Measurements from ENCODE around the gene MAP2K3. TPM values are rescaled to one million over a fixed set of nuclear protein-coding genes. Genes with fewer than 3 reads are reported as not detected.

Gene MAP2K3
- total RNA-seq, 4 donors from 2014 or later, result 3.3 to 37.0 (median 12.5) TPM

GRCh38 chr17:21282231-21282630 lies 2.3 kb upstream of the MAP2K3 start:
- intact Hi-C loops (cut with DNase I; ENCODE audit: low total_unique reads), result no loop called here
- H3K27ac ChIP-seq, result peak overlapping the region; percentile 70 to 78

DNA sequence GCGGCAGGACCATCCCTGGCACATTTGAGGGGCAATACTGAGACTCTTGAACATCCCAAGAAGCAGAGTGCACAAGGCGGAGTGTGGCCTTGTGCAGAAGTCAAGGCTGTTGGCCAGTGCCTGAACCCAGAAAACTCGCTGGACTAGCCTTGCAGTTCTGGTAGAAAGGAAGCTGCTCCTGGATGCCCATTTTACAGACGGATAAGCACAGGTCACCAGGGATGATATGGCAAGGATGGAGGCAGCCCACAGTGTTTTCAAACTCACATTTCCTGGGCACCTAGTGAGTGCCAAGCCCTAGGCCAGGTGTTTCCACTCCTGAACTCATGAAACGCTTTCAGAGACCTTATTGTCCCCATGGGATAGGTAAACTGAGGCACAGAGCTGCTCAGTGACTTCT lies 1.7 kb upstream of the MAP2K3 start:
- no peak for TF ChIP-seq POLR2A (IDR thresholded peaks at IDR 0.05)
- TF ChIP-seq, protein P1, sequence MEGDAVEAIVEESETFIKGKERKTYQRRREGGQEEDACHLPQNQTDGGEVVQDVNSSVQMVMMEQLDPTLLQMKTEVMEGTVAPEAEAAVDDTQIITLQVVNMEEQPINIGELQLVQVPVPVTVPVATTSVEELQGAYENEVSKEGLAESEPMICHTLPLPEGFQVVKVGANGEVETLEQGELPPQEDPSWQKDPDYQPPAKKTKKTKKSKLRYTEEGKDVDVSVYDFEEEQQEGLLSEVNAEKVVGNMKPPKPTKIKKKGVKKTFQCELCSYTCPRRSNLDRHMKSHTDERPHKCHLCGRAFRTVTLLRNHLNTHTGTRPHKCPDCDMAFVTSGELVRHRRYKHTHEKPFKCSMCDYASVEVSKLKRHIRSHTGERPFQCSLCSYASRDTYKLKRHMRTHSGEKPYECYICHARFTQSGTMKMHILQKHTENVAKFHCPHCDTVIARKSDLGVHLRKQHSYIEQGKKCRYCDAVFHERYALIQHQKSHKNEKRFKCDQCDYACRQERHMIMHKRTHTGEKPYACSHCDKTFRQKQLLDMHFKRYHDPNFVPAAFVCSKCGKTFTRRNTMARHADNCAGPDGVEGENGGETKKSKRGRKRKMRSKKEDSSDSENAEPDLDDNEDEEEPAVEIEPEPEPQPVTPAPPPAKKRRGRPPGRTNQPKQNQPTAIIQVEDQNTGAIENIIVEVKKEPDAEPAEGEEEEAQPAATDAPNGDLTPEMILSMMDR (IDR thresholded peaks at IDR 0.05), result no peak
- Histone ChIP-seq H3K27ac (peak overlapping the region; percentile 70 to 78), H3K27me3 (no peaks in the 10 kb centered on the region), H3K4me3 (no peak overlapping the region), H3K4me1 (peaks cover 11 to 17% of the 10 kb centered on the region in 2 donors), H3K36me3 (no peaks in the 10 kb centered on the region), H3K9me3 (no peaks in the 10 kb centered on the region)
- DNase-seq, result no peak
- intact Hi-C loops (cut with DNase I; ENCODE audit: low total_unique reads), result no loop called here

More at GRCh38 chr17:21282231-21282630, 2.3 kb upstream of the MAP2K3 start:
- DNase-seq, result peak; percentile 65 to 78
- H3K4me3 ChIP-seq, result no peak overlapping the region
- no peaks in the 10 kb centered on the region for H3K9me3 ChIP-seq
- H3K27me3 ChIP-seq, result no peaks in the 10 kb centered on the region
- H3K36me3 ChIP-seq, result no peaks in the 10 kb centered on the region
- H3K4me1 ChIP-seq, result peaks cover 7 to 12% of the 10 kb centered on the region in 2 donors
- TF ChIP-seq, protein P1 (IDR thresholded peaks at IDR 0.05), result no peak
- no peak for TF ChIP-seq POLR2A (IDR thresholded peaks at IDR 0.05)

GRCh38 chr17:21283482-21284318 lies 811 bp upstream of the MAP2K3 start:
- peak in 1 of 2 donors; percentile 61 for DNase-seq
- Histone ChIP-seq H3K9me3 (no peaks in the 10 kb centered on the region), H3K27me3 (no peaks in the 10 kb centered on the region), H3K36me3 (no peaks in the 10 kb centered on the region), H3K4me1 (peaks cover 11 to 18% of the 10 kb centered on the region in 2 donors), H3K27ac (peak overlapping the region; percentile 70 to 78), H3K4me3 (peak overlapping the region; percentile 41 to 88)
- no peak for TF ChIP-seq POLR2A (IDR thresholded peaks at IDR 0.05)
- TF ChIP-seq, protein P1 (IDR thresholded peaks at IDR 0.05), result peak in 1 of 4 experiments; percentile 4
- intact Hi-C loops (cut with DNase I; ENCODE audit: low total_unique reads), result no loop called here

DNA sequence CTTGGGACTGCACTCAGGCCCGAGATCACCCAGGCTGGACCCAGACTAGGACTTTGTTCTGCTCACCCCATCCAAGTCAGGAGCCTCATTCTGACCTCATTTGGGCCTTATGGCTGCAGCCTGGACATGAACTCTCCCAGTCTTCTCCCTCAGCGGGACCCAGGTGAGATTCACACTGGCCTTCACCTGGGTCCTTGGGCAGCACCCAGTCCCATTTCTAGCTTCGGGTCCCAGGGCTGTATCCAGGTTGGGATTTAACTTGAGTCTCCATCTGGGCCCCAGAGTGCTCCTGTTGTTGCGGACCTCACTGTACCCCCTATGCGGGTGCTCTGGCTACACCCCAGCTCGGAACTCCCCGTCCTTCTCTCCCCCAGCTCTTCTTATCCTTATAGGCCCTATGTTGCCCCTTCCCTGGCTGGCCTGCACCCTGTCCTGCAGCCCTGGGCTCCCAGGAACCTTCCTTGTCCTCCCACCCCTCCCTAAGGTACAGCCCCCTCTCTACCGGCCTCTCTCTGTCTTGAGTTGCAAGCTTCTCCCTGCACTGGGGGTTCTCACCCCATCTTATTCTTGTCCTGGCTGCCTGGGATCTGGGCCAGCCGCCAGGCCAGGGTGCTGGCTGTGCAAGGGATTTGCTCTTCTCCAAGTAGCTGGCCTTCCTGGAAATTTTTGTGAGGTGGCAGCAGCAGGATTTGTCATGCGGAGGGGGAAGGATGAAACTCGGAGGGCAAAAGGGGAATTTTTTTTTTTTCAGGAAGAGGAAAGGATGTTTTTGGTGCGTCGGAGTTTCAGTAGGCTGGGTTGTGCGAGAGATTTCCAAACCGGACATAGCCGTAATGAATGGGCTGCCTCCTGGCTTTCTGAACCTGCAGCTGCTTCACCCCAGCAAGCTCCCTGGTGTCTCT lies 904 bp downstream of the MAP2K3 start:
- intact Hi-C loops (cut with DNase I; ENCODE audit: low total_unique reads), result no loop called here
- peak in 1 of 2 donors; percentile 47 for DNase-seq

More for the DNA sequence above, 904 bp downstream of the MAP2K3 start:
- Histone ChIP-seq H3K36me3 (no peaks in the 10 kb centered on the region), H3K27ac (peak overlapping the region; percentile 87 to 91), H3K9me3 (no peaks in the 10 kb centered on the region), H3K4me1 (peaks cover 11 to 23% of the 10 kb centered on the region in 2 donors), H3K27me3 (no peaks in the 10 kb centered on the region), H3K4me3 (peak overlapping the region; percentile 61 to 88)
- no peak for TF ChIP-seq POLR2A (IDR thresholded peaks at IDR 0.05)
- TF ChIP-seq, protein P1 (IDR thresholded peaks at IDR 0.05), result no peak
